Keratinocyte (primary cell): ENCODE results near the gene GHRHR. TPM values are rescaled to one million over a fixed set of nuclear protein-coding genes. Genes with fewer than 3 reads are reported as not detected.

Experiments used
- DNase-seq: peaks from one replicate; pipeline ENCODE4 v3.0.0-alpha.2; 2011; ENCODE audit warnings: low read depth, missing footprints, low spot score
- FAIRE-seq: peaks from 2 replicates; lab custom pipeline; 2011; peaks lifted over from hg19 to GRCh38; lab: Jason Lieb, UNC
- H2AFZ ChIP-seq: 2 replicates; pipeline ENCODE4 v1.6.0; 2012; ENCODE audit warnings: low read length, control low read depth, inconsistent platforms; ENCODE audit not compliant: control insufficient read depth
- H3K27ac ChIP-seq: 2 replicates; pipeline ENCODE4 v1.5.1; 2011; ENCODE audit warnings: low read length; ENCODE audit not compliant: control insufficient read depth, insufficient read depth
- H3K27me3 ChIP-seq: 3 replicates; pipeline ENCODE4 v1.6.0; 2011; ENCODE audit warnings: low read length; ENCODE audit not compliant: control insufficient read depth, insufficient read depth; ENCODE audit errors: extremely low read depth
- H3K36me3 ChIP-seq, 2 experiments: 2 replicates in 1 of 2; 3 replicates in 1 of 2; pipeline ENCODE4 v1.5.1; 2011; ENCODE audit warnings: low read length in 2 of 2, mild to moderate bottlenecking in 1 of 2; ENCODE audit not compliant: control insufficient read depth in 2 of 2, insufficient read depth in 2 of 2; ENCODE audit errors: extremely low read depth in 1 of 2
- H3K4me1 ChIP-seq: 3 replicates; pipeline ENCODE4 v1.5.1; 2011; ENCODE audit warnings: low read length; ENCODE audit not compliant: control insufficient read depth, insufficient read depth; ENCODE audit errors: extremely low read depth
- H3K4me2 ChIP-seq: 3 replicates; pipeline ENCODE4 v1.6.0; 2011; ENCODE audit warnings: low read depth, low read length; ENCODE audit not compliant: control insufficient read depth, insufficient read depth; ENCODE audit errors: extremely low read depth
- H3K4me3 ChIP-seq, 3 experiments: fragments of 200-600 bp in 1 of 3; sonication (generic) in 1 of 3; 2 replicates in 2 of 3; 3 replicates in 1 of 3; pipeline ENCODE4 v1.5.1; 2011 to 2016; ENCODE audit warnings: low read length in 3 of 3, mild to moderate bottlenecking in 3 of 3, control low read depth in 2 of 3, inconsistent platforms in 1 of 3, low read depth in 1 of 3, mixed read lengths in 1 of 3, mixed run types in 1 of 3, moderate library complexity in 1 of 3; ENCODE audit not compliant: control insufficient read depth in 2 of 3, insufficient read depth in 2 of 3; ENCODE audit errors: extremely low read depth in 1 of 3
- H3K79me2 ChIP-seq: 2 replicates; pipeline ENCODE4 v1.6.0; 2012; ENCODE audit warnings: low read length; ENCODE audit not compliant: control insufficient read depth, insufficient read depth
- H3K9ac ChIP-seq: 3 replicates; pipeline ENCODE4 v1.6.0; 2011; ENCODE audit warnings: low read length; ENCODE audit not compliant: control insufficient read depth, insufficient read depth; ENCODE audit errors: extremely low read depth
- H3K9me1 ChIP-seq: 3 replicates; pipeline ENCODE4 v1.6.0; 2011; ENCODE audit warnings: low read length; ENCODE audit not compliant: control insufficient read depth, insufficient read depth; ENCODE audit errors: extremely low read depth
- H3K9me3 ChIP-seq: 2 replicates; pipeline ENCODE4 v1.5.1; 2012; ENCODE audit warnings: low read depth, low read length; ENCODE audit not compliant: control insufficient read depth
- H4K20me1 ChIP-seq: 3 replicates; pipeline ENCODE4 v1.6.0; 2011; ENCODE audit warnings: low read length; ENCODE audit not compliant: control insufficient read depth, insufficient read depth; ENCODE audit errors: extremely low read depth
- CTCF ChIP-seq, 3 experiments: IDR thresholded peaks in 1 of 3; conservative IDR thresholded peaks in 1 of 3; optimal IDR thresholded peaks in 1 of 3; 2 replicates in 2 of 3; 3 replicates in 1 of 3; pipeline versions ENCODE3 to v1.5.1; 2011; ENCODE audit warnings: low read length in 3 of 3, mild to moderate bottlenecking in 3 of 3, moderate library complexity in 2 of 3, control low read depth in 1 of 3, inconsistent platforms in 1 of 3; ENCODE audit not compliant: insufficient read depth in 2 of 3; ENCODE audit errors: extremely low read depth in 1 of 3
- EZH2 ChIP-seq: IDR thresholded peaks from one replicate; pipeline ENCODE4 v1.6.1; 2012; ENCODE audit warnings: inconsistent platforms, mild to moderate bottlenecking, low read length, moderate library complexity
- dilution Hi-C: fragments of 300-500 bp; cut with MboI; formaldehyde crosslinking; loops from one replicate; pipeline ENCODE4 v1.7.0; 2020; ENCODE audit warnings: low sequenced_read_pairs; ENCODE audit not compliant: extremely low pct_ligation_motif_present
- polyA plus RNA-seq, 5 experiments: library from polyadenylated mRNA; depleted of rRNA in 3 of 5; stranded (reverse) in 3 of 5; stranded (forward) in 1 of 5; unstranded in 1 of 5; fragments of >200 nt; gene quantifications; 1 replicate in 1 of 5; 2 replicates in 3 of 5; 3 replicates in 1 of 5; pipeline versions ENCODE4 v1.2.1 to v1.2.3, GENCODE V29; 2011 to 2012; ENCODE audit warnings: missing spikeins in 2 of 5, low read depth in 1 of 5, low replicate concordance in 1 of 5

GHRHR gene
- polyA plus RNA-seq, 1 donor (not counting 4 experiments of a cell fraction or from before 2014, with no cell fraction given), result not detected

GRCh38 chr7:30936650-30937245, 27.0 kb upstream of the GHRHR start:
- no peaks in the 10 kb centered on the region for H4K20me1 ChIP-seq
- peaks cover 2% of the 10 kb centered on the region for H3K4me1 ChIP-seq
- H3K4me3 ChIP-seq, result no peak overlapping the region
- no peaks in the 10 kb centered on the region for H3K79me2 ChIP-seq
- no peak for TF ChIP-seq CTCF (optimal IDR thresholded peaks at IDR 0.05 in 1 of 3, IDR thresholded peaks at IDR 0.05 in 1 of 3, conservative IDR thresholded peaks at IDR 0.05 in 1 of 3; ENCODE audit: extremely low read depth in 1 of 3, insufficient read depth in 2 of 3, low read length in 3 of 3)
- TF ChIP-seq EZH2, result no peak
- no peak overlapping the region for H2AFZ ChIP-seq
- H3K36me3 ChIP-seq, result no peaks in the 10 kb centered on the region
- DNase-seq (no peak), FAIRE-seq (no peak)
- peaks cover 10% of the 10 kb centered on the region for H3K27me3 ChIP-seq
- no peak overlapping the region for H3K27ac ChIP-seq
- H3K9me3 ChIP-seq, result no peaks in the 10 kb centered on the region
- H3K9me1 ChIP-seq, result no peaks in the 10 kb centered on the region
- dilution Hi-C loops, result no loop called here
- no peak overlapping the region for H3K9ac ChIP-seq
- H3K4me2 ChIP-seq, result no peak overlapping the region

- no peak overlapping the region for H3K27ac ChIP-seq
- H4K20me1 ChIP-seq, result no peaks in the 10 kb centered on the region
- no peaks in the 10 kb centered on the region for H3K36me3 ChIP-seq
- DNase-seq (no peak), FAIRE-seq (no peak)
- H3K4me3 ChIP-seq, result no peak overlapping the region
- no peaks in the 10 kb centered on the region for H3K9me3 ChIP-seq
- no peaks in the 10 kb centered on the region for H3K79me2 ChIP-seq
- no peaks in the 10 kb centered on the region for H3K9me1 ChIP-seq
- dilution Hi-C loops, result no loop called here
- no peak overlapping the region for H2AFZ ChIP-seq
- no peak overlapping the region for H3K9ac ChIP-seq
- no peak overlapping the region for H3K4me2 ChIP-seq
- peaks cover 7% of the 10 kb centered on the region for H3K27me3 ChIP-seq
- H3K4me1 ChIP-seq, result no peaks in the 10 kb centered on the region
- TF ChIP-seq CTCF (optimal IDR thresholded peaks at IDR 0.05 in 1 of 3, IDR thresholded peaks at IDR 0.05 in 1 of 3, conservative IDR thresholded peaks at IDR 0.05 in 1 of 3; ENCODE audit: extremely low read depth in 1 of 3, insufficient read depth in 2 of 3, low read length in 3 of 3) (no peak), EZH2 (no peak)
Observed at GRCh38 chr7:30937416-30937815, 26.3 kb upstream of the GHRHR start.
